ENCODE results near the gene CAPN5. TPM values are rescaled to one million over a fixed set of nuclear protein-coding genes. Genes with fewer than 3 reads are reported as not detected.
A peak's percentile ranks its signal among the peaks of the same experiment; 100 is the strongest.

CAPN5 gene
- total RNA-seq, 2 donors from 2014 or later, result 2.6 to 4.0 TPM

DNA sequence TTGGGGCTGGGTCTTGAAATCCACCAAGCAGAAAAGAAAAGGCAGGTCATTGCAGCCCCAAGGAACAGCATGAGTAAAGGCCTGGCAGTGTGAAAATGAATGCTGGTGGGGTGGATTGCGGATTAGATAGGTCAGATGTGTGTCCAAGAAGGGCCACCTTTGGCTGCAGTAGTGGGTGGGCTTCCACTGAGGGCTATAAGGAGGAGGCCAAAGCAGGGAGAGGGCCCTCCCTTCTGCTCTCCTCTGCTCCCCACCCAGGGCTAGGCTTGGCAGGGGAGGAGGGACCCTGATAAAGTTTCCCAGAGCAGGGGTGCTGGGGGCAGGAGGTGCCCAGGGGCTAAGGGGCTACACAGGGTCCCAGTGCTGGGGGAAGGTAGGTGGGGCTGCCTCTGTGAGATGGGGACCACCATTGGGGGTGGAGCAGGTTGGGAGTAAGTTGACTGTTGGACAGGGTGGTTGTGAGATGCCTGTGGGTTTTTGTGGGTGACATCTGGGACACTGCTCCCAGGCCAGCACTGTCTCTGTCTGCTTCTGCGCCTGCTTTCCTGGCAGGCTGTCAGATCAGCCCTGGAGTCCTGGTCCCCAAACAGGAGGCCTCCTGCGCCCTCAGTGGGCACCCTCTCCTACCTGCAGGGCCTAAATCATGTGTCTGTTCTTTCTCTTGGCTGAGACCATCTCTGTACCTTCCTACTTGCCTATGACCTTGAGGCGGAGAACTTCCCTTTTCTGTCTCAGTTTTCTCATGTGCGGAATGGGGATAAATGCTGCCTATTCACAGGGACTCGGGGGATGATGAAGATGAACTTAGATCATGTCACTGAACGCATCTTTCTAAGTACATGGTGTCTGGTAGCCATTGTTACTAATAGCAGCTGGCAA lies 1.9 kb downstream of the CAPN5 start:
- Histone ChIP-seq H3K9me3 (no peaks in the 10 kb centered on the region), H3K27ac (no peak overlapping the region), H3K27me3 (no peaks in the 10 kb centered on the region), H3K4me3 (no peak overlapping the region), H3K36me3 (no peaks in the 10 kb centered on the region), H3K4me1 (peaks cover 0 to 44% of the 10 kb centered on the region in 2 donors)
- DNase-seq (ENCODE audit: low spot score), result no peak
- TF ChIP-seq, protein P1, sequence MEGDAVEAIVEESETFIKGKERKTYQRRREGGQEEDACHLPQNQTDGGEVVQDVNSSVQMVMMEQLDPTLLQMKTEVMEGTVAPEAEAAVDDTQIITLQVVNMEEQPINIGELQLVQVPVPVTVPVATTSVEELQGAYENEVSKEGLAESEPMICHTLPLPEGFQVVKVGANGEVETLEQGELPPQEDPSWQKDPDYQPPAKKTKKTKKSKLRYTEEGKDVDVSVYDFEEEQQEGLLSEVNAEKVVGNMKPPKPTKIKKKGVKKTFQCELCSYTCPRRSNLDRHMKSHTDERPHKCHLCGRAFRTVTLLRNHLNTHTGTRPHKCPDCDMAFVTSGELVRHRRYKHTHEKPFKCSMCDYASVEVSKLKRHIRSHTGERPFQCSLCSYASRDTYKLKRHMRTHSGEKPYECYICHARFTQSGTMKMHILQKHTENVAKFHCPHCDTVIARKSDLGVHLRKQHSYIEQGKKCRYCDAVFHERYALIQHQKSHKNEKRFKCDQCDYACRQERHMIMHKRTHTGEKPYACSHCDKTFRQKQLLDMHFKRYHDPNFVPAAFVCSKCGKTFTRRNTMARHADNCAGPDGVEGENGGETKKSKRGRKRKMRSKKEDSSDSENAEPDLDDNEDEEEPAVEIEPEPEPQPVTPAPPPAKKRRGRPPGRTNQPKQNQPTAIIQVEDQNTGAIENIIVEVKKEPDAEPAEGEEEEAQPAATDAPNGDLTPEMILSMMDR (IDR thresholded peaks at IDR 0.05), result no peak

- TF ChIP-seq, protein P1 (IDR thresholded peaks at IDR 0.05), result no peak
- no peaks in the 10 kb centered on the region for H3K9me3 ChIP-seq
- no peaks in the 10 kb centered on the region for H3K36me3 ChIP-seq
- no peak overlapping the region for H3K27ac ChIP-seq
- peak; percentile 55 for DNase-seq (ENCODE audit: low spot score)
- peaks cover 0 to 52% of the 10 kb centered on the region in 2 donors for H3K4me1 ChIP-seq
- H3K4me3 ChIP-seq, result no peak overlapping the region
- H3K27me3 ChIP-seq, result no peaks in the 10 kb centered on the region
Measured at GRCh38 chr11:77069336-77069968, 2.7 kb downstream of the CAPN5 start.

- Histone ChIP-seq H3K4me1 (peaks cover 0 to 54% of the 10 kb centered on the region in 2 donors), H3K9me3 (no peaks in the 10 kb centered on the region), H3K27ac (no peak overlapping the region), H3K27me3 (no peaks in the 10 kb centered on the region), H3K36me3 (no peaks in the 10 kb centered on the region), H3K4me3 (no peak overlapping the region)
- no peak for DNase-seq (ENCODE audit: low spot score)
- TF ChIP-seq, protein P1 (IDR thresholded peaks at IDR 0.05), result no peak
Measured at GRCh38 chr11:77069969-77070582, 3.3 kb downstream of the CAPN5 start.

- Histone ChIP-seq H3K27ac (no peak overlapping the region), H3K9me3 (no peaks in the 10 kb centered on the region), H3K27me3 (no peaks in the 10 kb centered on the region), H3K4me3 (no peak overlapping the region), H3K36me3 (no peaks in the 10 kb centered on the region), H3K4me1 (peaks cover 0 to 49% of the 10 kb centered on the region in 2 donors)
- no peak for DNase-seq (ENCODE audit: low spot score)
- TF ChIP-seq, protein P1 (IDR thresholded peaks at IDR 0.05), result no peak
Measured at GRCh38 chr11:77071077-77071476, 4.3 kb downstream of the CAPN5 start.

GRCh38 chr11:77071671-77072605 lies 5.2 kb downstream of the CAPN5 start:
- DNase-seq (ENCODE audit: low spot score), result no peak
- Histone ChIP-seq H3K27me3 (no peaks in the 10 kb centered on the region), H3K4me1 (peaks cover 0 to 47% of the 10 kb centered on the region in 2 donors), H3K4me3 (no peak overlapping the region), H3K9me3 (no peaks in the 10 kb centered on the region), H3K27ac (peak overlapping the region; percentile 66 to 80), H3K36me3 (no peaks in the 10 kb centered on the region)
- TF ChIP-seq, protein P1 (IDR thresholded peaks at IDR 0.05), result no peak

All from right atrium auricular region (tissue), 2 donors.